ENCODE results near the gene ERN1. TPM values are rescaled to one million over a fixed set of nuclear protein-coding genes. Genes with fewer than 3 reads are reported as not detected.

ERN1 gene
- total RNA-seq, 1 donor = 14.7 TPM

DNA sequence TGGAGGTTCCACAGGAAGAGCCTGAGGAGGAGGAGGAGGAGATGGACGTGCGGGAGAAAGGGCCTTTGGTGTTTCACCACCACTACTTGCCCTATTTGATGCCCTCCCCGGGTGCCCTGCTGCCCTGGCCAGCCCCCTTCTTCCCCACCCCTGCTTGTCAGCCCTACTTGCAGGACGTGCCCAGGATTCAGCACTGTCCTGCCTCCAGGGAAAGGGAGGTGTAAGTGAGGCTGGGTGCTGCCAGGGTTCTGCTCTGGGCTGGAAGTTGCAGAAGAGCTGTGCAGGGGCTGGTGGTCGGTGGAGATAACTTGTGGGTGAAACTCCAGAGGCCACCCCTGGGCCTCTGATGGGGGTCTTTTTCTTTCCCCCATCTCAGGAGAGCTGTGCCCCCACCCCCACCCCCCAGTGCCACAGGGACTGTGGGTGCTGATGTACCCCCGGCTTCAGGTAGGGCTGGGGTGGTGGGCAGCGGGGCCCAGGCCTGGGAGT is 128.8 kb downstream of the ERN1 start:
- no peak overlapping the region for H3K4me3 ChIP-seq (ENCODE audit: low read depth, low read length)
- no peak for DNase-seq (ENCODE audit: low read depth)
- TF ChIP-seq, protein P1, sequence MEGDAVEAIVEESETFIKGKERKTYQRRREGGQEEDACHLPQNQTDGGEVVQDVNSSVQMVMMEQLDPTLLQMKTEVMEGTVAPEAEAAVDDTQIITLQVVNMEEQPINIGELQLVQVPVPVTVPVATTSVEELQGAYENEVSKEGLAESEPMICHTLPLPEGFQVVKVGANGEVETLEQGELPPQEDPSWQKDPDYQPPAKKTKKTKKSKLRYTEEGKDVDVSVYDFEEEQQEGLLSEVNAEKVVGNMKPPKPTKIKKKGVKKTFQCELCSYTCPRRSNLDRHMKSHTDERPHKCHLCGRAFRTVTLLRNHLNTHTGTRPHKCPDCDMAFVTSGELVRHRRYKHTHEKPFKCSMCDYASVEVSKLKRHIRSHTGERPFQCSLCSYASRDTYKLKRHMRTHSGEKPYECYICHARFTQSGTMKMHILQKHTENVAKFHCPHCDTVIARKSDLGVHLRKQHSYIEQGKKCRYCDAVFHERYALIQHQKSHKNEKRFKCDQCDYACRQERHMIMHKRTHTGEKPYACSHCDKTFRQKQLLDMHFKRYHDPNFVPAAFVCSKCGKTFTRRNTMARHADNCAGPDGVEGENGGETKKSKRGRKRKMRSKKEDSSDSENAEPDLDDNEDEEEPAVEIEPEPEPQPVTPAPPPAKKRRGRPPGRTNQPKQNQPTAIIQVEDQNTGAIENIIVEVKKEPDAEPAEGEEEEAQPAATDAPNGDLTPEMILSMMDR (IDR thresholded peaks at IDR 0.05; ENCODE audit: insufficient read depth, low read depth, low read length) = no peak

DNA sequence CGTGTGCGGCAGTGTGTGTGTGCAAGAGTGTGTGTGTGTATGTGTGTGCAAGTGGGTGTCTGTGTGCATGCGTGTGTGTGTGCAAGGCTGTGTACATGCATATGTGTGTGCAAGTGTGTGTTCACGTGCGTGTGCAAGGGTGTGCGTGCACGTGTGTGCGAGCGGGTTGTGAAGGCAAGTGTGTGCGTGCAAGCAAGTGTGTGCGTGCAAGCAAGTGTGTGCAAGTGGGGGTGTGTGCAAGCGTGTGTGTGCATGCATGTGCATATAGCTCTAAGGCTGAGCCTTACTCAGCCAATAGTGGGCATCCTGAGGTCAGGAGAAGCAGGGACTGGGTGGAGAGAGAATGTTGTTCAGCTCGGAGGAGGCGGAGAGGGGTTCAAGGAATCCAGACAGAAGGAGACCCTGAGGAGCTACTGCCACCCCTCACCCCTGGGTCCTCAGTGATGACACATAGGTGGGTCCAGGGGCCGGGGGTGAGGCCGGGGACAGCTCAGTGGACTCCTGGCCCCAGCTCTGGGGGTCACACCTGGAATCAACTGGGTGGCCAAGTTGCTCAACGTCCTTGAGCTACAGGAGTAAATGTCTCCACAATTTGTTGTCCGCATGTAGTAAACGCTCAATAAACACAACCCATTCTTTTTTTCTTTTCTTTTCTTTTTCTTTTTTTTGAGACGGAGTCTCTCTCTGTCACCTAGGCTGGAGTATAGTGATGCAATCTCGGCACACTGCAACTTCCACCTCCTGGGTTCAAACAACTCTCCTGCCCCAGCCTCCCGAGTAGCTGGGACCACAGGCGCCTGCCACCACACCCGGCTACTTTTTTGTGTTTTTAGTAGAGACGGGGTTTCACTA is 130.0 kb downstream of the ERN1 start:
- TF ChIP-seq, protein P1 (IDR thresholded peaks at IDR 0.05; ENCODE audit: insufficient read depth, low read depth, low read length) = no peak
- no peak overlapping the region for H3K4me3 ChIP-seq (ENCODE audit: low read depth, low read length)
- DNase-seq (ENCODE audit: low read depth) = no peak

DNA sequence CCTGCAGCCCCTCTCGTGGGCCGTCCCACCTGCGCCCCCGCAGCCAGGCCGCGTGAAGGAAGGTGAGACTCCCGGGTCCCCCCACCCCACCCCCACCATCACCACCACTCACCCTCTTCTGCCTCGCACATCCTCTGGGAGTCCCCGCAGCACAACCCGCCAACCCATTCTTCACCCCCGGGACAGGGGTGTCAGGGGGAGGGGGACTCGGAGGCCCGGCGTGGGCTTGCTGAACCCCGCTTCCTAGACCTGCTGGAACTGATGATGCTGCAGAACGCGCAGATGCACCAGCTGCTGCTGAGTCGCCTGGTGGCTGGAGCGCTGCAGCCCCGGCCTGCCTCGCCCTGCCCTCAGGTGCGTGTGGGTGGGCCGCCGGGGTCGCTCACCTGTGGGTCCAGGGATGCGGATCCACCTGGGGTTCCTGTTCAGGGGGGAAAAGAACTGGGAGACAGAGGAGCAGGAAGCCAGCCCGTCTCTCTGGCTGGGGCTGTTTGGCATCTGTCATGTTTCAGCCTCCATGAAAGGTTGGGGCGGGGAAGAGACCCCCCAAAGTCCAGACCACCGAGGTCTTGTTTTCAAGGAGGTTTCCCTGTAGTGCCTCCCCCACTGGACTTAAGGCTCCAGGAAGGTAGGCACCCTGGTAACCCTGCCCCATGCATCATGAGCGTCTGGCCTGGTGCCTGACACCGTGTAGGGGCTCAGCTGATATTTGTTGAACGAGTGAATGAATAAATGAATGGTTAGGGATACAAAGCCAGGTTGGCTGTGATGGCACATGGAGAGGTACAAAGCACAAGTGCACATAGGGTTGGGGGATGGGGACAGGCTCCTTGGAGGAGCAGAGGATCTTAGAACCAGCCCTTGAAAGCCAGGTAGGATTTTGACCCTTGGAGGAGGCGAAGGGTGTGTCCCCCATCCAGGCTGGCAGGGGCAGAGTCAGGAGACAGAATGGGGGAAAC is 130.9 kb downstream of the ERN1 start:
- TF ChIP-seq, protein P1 (IDR thresholded peaks at IDR 0.05; ENCODE audit: insufficient read depth, low read depth, low read length) = no peak
- DNase-seq (ENCODE audit: low read depth) = no peak
- peak overlapping the region; percentile 81 for H3K4me3 ChIP-seq (ENCODE audit: low read depth, low read length)

DNA sequence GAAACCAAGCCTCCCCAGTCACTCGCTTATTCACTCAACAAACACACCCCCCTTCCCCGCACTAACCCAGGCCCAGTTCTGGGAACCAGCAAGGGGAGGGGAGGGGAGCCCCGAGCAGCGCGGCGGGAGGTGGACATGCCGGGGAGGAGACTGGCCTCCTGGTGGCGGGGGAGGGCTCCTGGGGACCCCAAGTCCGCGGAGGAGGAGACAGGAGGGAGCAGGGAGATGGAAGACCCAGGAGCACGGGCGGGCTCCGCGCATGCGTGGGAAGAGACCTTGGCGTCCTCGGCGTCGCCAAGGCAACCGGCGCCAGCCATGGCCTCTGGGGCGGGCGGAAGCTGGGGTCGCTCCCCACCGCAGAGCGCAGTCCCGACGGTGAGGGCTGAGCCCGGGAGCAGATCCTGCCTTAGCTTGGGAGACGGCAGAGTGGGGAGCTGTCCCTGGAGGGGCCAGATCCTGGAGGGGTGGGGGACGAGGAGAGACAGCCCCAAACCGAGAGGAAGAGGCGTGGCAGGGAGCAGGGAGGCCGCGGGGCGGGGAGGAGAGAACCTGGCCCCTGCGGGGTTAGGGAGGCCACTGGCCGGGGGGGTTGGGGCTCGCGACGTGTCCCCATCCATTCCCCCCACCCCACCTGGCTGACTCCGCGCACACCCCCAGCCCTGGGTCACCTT is 131.8 kb downstream of the ERN1 start, which contains the start of gene PRR29:
Gene PRR29 (plus strand): TSS at position 302 of the 671 bp plus-strand sequence. CDS start 14 bp downstream, at position 316.
- H3K4me3 ChIP-seq (ENCODE audit: low read depth, low read length) = peak within 1 kb of the TSS; percentile 81
- DNase-seq (ENCODE audit: low read depth) = peak; percentile 54
- TF ChIP-seq, protein P1 (IDR thresholded peaks at IDR 0.05; ENCODE audit: insufficient read depth, low read depth, low read length) = no peak

DNA sequence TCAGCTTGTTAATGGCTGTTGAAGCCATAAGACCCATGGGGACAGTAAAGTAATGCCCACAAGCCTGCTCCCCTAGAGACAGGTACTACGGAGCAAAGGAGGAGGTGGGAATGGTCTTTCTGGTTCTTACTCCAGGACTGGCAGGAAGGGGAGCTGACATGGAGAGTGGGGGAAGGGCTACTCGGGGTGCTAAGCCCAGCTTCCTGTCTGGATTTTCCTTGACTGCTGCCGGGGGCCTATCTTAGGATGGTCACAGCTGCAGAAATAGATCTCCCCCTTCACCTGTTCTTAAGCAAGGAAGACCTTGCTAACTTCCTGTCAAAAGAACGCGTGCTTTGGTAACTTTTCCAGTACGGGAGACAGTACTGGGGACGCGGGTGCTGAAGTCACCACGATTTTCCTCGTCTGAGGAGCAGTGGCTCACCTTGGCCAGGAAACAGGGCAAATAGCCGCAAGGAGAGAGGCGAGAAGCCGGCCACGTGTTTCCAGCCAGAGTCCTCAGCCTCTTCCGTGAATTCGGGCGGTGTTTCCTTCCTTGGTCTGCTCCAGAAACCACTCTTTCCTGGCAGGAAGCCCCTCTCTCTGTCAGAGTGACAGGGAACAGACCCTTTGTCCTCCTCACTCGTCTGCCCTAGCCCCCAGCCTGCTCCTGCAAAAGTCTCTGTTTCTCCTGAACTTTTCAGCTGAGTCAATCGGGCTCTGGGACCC is 132.4 kb downstream of the ERN1 start:
- no peak for DNase-seq (ENCODE audit: low read depth)
- H3K4me3 ChIP-seq (ENCODE audit: low read depth, low read length) = peak overlapping the region; percentile 81
- TF ChIP-seq, protein P1 (IDR thresholded peaks at IDR 0.05; ENCODE audit: insufficient read depth, low read depth, low read length) = no peak
